HepG2 (cell line): ENCODE measurements around the gene RPH3AL. TPM values are rescaled to one million over a fixed set of nuclear protein-coding genes. Genes with fewer than 3 reads are reported as not detected.
A peak's percentile ranks its signal among the peaks of the same experiment; 100 is the strongest.

Experiments
- FOXA1 ChIP-seq, 2 experiments: fragments of 450-650 bp in 1 of 2; sonication (generic) in 1 of 2; formaldehyde crosslinking in 1 of 2; IDR thresholded peaks; 2 replicates each; pipeline versions ENCODE4 v1.4.0 to v1.6.1; 2016 to 2020; ENCODE audit warnings: missing genetic modification reagents in 1 of 2
- KMT2A ChIP-seq: sonication (generic); formaldehyde crosslinking; IDR thresholded peaks from 2 replicates; pipeline ENCODE4 v1.4.0; 2020; ENCODE audit warnings: missing genetic modification reagents
- MXD4 ChIP-seq: IDR thresholded peaks from 2 replicates; pipeline ENCODE4 v1.6.1; 2016; ENCODE audit warnings: mild to moderate bottlenecking, missing biosample characterization, missing genetic modification reagents
- NCOA2 ChIP-seq: sonication (generic); formaldehyde crosslinking; IDR thresholded peaks from 2 replicates; pipeline ENCODE4 v1.8.0; 2022; ENCODE audit warnings: inconsistent platforms
- NONO ChIP-seq, 2 experiments: fragments of 450-650 bp in 1 of 2; sonication (generic) in 1 of 2; formaldehyde crosslinking in 1 of 2; IDR thresholded peaks in 1 of 2; conservative IDR thresholded peaks in 1 of 2; 2 replicates each; pipeline versions ENCODE4 v1.6.1 to v1.8.0; 2017 to 2022; ENCODE audit warnings: mild to moderate bottlenecking in 1 of 2, missing genetic modification reagents in 1 of 2, moderate library complexity in 1 of 2
- PITX1 ChIP-seq: sonication (generic); formaldehyde crosslinking; IDR thresholded peaks from 2 replicates; pipeline ENCODE4 v1.5.1; 2020; ENCODE audit warnings: mild to moderate bottlenecking, missing genetic modification reagents
- RXRB ChIP-seq: IDR thresholded peaks from 2 replicates; pipeline ENCODE4 v1.6.1; 2016; ENCODE audit warnings: borderline replicate concordance, missing genetic modification reagents, missing compliant biosample characterization
- SATB2 ChIP-seq: sonication (generic); formaldehyde crosslinking; IDR thresholded peaks from 2 replicates; pipeline ENCODE4 v1.5.0; 2020; ENCODE audit warnings: missing genetic modification reagents
- TBX2 ChIP-seq: sonication (generic); formaldehyde crosslinking; IDR thresholded peaks from 2 replicates; pipeline ENCODE4 v1.5.0; 2020; ENCODE audit warnings: missing genetic modification reagents, mild to moderate bottlenecking, borderline replicate concordance
- TMF1 ChIP-seq: sonication (generic); formaldehyde crosslinking; IDR thresholded peaks from 2 replicates; pipeline ENCODE4 v1.8.1; 2022; ENCODE audit warnings: low read depth, missing genetic modification reagents
- TP53 ChIP-seq: sonication (generic); formaldehyde crosslinking; conservative IDR thresholded peaks from 2 replicates; pipeline ENCODE4 v1.4.0; 2020; ENCODE audit warnings: missing genetic modification reagents
- ZNF225 ChIP-seq: sonication (generic); formaldehyde crosslinking; IDR thresholded peaks from 2 replicates; pipeline ENCODE4 v1.4.0; 2020; ENCODE audit warnings: mild to moderate bottlenecking, missing genetic modification reagents
- ZNF234 ChIP-seq: sonication (generic); formaldehyde crosslinking; conservative IDR thresholded peaks from 2 replicates; pipeline ENCODE4 v1.5.1; 2020; ENCODE audit warnings: mild to moderate bottlenecking, missing genetic modification reagents
- ZNF614 ChIP-seq: IDR thresholded peaks from 2 replicates; pipeline ENCODE4 v1.6.1; 2018; ENCODE audit warnings: missing biosample characterization, missing genetic modification reagents, inconsistent platforms, borderline replicate concordance
- polyA plus RNA-seq, 8 experiments: library from polyadenylated mRNA; depleted of rRNA in 3 of 8; stranded (reverse) in 7 of 8; unstranded in 1 of 8; fragments of >200 nt; fragmentation: Illumina TruSeq in 4 of 8; extraction: Trizol in 4 of 8; gene quantifications; 2 replicates each; pipeline versions ENCODE4 v1.2.1 to v1.2.3, GENCODE V29; 2011 to 2016; ENCODE audit warnings: low read depth in 4 of 8, missing spikeins in 1 of 8, mixed read lengths in 1 of 8; ENCODE audit not compliant: insufficient read depth in 1 of 8
- total RNA-seq, 5 experiments: library from RNA; depleted of rRNA; stranded (reverse); fragments of >200 nt; fragmentation: Illumina TruSeq; extraction: Trizol; gene quantifications; 2 replicates each; pipeline ENCODE4 v1.2.3, GENCODE V29; 2016; ENCODE audit warnings: low read depth in 1 of 5
- TF ChIP-seq, protein P1 (sequence below): sonication (generic); formaldehyde crosslinking; IDR thresholded peaks from 2 replicates; pipeline ENCODE4 v1.4.0; 2020; ENCODE audit warnings: missing genetic modification reagents
- TF ChIP-seq, protein P2 (sequence below): sonication (generic); formaldehyde crosslinking; IDR thresholded peaks from 2 replicates; pipeline ENCODE4 v1.5.0; 2020; ENCODE audit warnings: mild to moderate bottlenecking, missing genetic modification reagents, borderline replicate concordance
- TF ChIP-seq, protein P3 (sequence below): sonication (generic); formaldehyde crosslinking; conservative IDR thresholded peaks from 2 replicates; pipeline ENCODE4 v1.4.0; 2020; ENCODE audit warnings: mild to moderate bottlenecking, missing genetic modification reagents, moderate library complexity
- TF ChIP-seq, protein P4 (sequence below): IDR thresholded peaks from 2 replicates; pipeline ENCODE4 v1.6.1; 2016

RPH3AL gene
- total and polyA plus RNA-seq, 2 of the 13 experiments (the other 11 are each of a cell fraction or from before 2014, with no cell fraction given), result 7.8 to 16.4 TPM

DNA sequence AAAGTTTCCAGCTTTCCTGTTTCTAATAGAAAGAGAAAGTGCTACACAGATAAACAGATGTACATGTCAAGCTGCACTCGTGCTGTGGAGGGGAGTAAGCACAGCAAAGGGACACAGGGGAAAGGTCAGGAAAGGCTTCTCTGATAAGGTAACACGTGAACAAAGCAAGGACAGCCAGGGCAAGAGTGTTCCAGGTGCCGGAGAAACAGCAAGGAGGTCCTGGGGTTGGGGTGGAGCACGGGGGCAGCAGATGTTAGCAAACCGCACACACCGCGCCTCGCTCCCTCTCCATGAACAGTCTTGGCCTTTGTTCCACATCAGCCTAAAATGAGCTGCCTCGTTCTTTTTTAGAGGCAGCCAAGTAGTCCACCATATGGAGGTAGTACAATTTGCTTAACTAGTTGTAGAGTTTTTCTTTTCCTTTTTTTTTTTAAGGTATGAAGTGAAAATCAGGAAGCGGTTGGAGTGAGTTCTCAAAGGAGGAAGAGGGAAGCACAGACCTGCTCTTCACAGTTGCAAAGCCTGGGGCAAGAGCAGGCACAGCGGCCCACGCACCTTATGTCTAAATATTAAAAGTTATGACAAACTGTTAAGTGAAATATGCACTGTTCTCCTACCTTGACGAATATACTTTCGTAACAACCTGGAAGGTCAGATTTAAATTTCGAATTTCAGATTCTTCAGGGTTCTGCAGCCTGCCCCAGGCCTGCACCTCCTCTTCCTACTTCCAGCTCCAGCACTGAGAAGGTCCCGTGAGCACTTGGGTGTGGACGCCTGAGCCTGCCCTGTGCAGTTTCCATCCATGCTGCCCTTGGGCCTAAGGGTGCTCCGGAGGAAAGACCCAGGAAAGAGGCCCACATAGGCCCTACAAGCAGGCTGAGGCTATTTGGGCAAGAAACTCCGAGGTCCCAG lies 41.5 kb upstream of the RPH3AL start (continued):
- TF ChIP-seq TMF1 (CRISPR knock-in tag) (peak; percentile 76), ZNF225 (CRISPR knock-in tag) (0 out of 2 replicates have a peak, but pooled peaks have one; percentile 43), ZNF614 (CRISPR knock-in tag) (peak; percentile 43; the same call in 1 of the 2 replicates), ZNF234 (CRISPR knock-in tag) (peak; percentile 81; the same call in 1 of the 2 replicates), PITX1 (peak; percentile 24; the same call in 1 of the 2 replicates), KMT2A (CRISPR knock-in tag) (0 out of 2 replicates have a peak, but pooled peaks have one; percentile 35), MXD4 (CRISPR knock-in tag) (peak; percentile 69; the same call in 1 of the 2 replicates), NONO (IDR thresholded peaks at IDR 0.05) (no peak), NONO (CRISPR knock-in tag; conservative IDR thresholded peaks at IDR 0.05) (peak; percentile 77), RXRB (peak; percentile 96), FOXA1 (IDR thresholded peaks at IDR 0.05) (no peak), FOXA1 (CRISPR knock-in tag; IDR thresholded peaks at IDR 0.05) (0 out of 2 replicates have a peak, but pooled peaks have one; percentile 13), SATB2 (no peak), NCOA2 (CRISPR knock-in tag) (peak; percentile 59; the same call in 1 of the 2 replicates), TP53 (CRISPR knock-in tag) (no peak), TBX2 (CRISPR knock-in tag) (peak; percentile 40; the same call in 1 of the 2 replicates)
- TF ChIP-seq, protein P1, sequence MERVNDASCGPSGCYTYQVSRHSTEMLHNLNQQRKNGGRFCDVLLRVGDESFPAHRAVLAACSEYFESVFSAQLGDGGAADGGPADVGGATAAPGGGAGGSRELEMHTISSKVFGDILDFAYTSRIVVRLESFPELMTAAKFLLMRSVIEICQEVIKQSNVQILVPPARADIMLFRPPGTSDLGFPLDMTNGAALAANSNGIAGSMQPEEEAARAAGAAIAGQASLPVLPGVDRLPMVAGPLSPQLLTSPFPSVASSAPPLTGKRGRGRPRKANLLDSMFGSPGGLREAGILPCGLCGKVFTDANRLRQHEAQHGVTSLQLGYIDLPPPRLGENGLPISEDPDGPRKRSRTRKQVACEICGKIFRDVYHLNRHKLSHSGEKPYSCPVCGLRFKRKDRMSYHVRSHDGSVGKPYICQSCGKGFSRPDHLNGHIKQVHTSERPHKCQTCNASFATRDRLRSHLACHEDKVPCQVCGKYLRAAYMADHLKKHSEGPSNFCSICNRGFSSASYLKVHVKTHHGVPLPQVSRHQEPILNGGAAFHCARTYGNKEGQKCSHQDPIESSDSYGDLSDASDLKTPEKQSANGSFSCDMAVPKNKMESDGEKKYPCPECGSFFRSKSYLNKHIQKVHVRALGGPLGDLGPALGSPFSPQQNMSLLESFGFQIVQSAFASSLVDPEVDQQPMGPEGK (CRISPR knock-in tag), result peak; percentile 67
- TF ChIP-seq, protein P2, sequence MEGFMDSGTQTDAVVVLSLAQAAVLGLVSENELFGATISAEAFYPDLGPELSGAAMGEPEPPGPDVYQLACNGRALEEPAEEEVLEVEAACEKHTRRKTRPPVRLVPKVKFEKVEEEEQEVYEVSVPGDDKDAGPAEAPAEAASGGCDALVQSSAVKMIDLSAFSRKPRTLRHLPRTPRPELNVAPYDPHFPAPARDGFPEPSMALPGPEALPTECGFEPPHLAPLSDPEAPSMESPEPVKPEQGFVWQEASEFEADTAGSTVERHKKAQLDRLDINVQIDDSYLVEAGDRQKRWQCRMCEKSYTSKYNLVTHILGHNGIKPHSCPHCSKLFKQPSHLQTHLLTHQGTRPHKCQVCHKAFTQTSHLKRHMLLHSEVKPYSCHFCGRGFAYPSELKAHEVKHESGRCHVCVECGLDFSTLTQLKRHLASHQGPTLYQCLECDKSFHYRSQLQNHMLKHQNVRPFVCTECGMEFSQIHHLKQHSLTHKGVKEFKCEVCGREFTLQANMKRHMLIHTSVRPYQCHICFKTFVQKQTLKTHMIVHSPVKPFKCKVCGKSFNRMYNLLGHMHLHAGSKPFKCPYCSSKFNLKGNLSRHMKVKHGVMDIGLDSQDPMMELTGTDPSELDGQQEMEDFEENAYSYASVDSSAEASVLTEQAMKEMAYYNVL (CRISPR knock-in tag), result peak; percentile 50; the same call in 1 of the 2 replicates
- TF ChIP-seq, protein P3, sequence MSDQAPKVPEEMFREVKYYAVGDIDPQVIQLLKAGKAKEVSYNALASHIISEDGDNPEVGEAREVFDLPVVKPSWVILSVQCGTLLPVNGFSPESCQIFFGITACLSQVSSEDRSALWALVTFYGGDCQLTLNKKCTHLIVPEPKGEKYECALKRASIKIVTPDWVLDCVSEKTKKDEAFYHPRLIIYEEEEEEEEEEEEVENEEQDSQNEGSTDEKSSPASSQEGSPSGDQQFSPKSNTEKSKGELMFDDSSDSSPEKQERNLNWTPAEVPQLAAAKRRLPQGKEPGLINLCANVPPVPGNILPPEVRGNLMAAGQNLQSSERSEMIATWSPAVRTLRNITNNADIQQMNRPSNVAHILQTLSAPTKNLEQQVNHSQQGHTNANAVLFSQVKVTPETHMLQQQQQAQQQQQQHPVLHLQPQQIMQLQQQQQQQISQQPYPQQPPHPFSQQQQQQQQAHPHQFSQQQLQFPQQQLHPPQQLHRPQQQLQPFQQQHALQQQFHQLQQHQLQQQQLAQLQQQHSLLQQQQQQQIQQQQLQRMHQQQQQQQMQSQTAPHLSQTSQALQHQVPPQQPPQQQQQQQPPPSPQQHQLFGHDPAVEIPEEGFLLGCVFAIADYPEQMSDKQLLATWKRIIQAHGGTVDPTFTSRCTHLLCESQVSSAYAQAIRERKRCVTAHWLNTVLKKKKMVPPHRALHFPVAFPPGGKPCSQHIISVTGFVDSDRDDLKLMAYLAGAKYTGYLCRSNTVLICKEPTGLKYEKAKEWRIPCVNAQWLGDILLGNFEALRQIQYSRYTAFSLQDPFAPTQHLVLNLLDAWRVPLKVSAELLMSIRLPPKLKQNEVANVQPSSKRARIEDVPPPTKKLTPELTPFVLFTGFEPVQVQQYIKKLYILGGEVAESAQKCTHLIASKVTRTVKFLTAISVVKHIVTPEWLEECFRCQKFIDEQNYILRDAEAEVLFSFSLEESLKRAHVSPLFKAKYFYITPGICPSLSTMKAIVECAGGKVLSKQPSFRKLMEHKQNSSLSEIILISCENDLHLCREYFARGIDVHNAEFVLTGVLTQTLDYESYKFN (CRISPR knock-in tag), result peak; percentile 93
- TF ChIP-seq, protein P4, sequence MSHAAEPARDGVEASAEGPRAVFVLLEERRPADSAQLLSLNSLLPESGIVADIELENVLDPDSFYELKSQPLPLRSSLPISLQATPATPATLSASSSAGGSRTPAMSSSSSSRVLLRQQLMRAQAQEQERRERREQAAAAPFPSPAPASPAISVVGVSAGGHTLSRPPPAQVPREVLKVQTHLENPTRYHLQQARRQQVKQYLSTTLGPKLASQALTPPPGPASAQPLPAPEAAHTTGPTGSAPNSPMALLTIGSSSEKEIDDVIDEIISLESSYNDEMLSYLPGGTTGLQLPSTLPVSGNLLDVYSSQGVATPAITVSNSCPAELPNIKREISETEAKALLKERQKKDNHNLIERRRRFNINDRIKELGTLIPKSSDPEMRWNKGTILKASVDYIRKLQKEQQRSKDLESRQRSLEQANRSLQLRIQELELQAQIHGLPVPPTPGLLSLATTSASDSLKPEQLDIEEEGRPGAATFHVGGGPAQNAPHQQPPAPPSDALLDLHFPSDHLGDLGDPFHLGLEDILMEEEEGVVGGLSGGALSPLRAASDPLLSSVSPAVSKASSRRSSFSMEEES, result peak; percentile 87
